ENCODE data around the gene CCSER1. TPM values are rescaled to one million over a fixed set of nuclear protein-coding genes. Genes with fewer than 3 reads are reported as not detected.

Gene CCSER1
- total and polyA plus RNA-seq, 2 of the 8 experiments (the other 6 are each of a cell fraction or from before 2014, with no cell fraction given): 0.26 to 0.84 TPM

- DNase-seq (ENCODE audit: low read depth in 1 of 2, low spot score in 2 of 2): no peak
- no peak overlapping the region for H2BK12ac ChIP-seq (ENCODE audit: low read depth, low read length)
- no peak overlapping the region for H2BK15ac ChIP-seq (ENCODE audit: low read length)
- H2BK5ac ChIP-seq (ENCODE audit: low read depth, low read length): no peak overlapping the region
- no peaks in the 10 kb centered on the region for H3K79me1 ChIP-seq (ENCODE audit: low read depth, low read length)
- no peaks in the 10 kb centered on the region for H3K27me3 ChIP-seq (replicated peaks in 1 of 4; ENCODE audit: control insufficient read depth in 3 of 4, extremely low read depth in 1 of 4, insufficient read depth in 3 of 4, low read length in 3 of 4)
- H3K23me2 ChIP-seq (ENCODE audit: low read depth, low read length): no peaks in the 10 kb centered on the region
- H3K23ac ChIP-seq (ENCODE audit: insufficient read length): no peak overlapping the region
- no peak overlapping the region for H3K14ac ChIP-seq (ENCODE audit: insufficient read length)
- no peak overlapping the region for H4K91ac ChIP-seq (replicated peaks; ENCODE audit: insufficient read length, low read length)
- H4K5ac ChIP-seq (ENCODE audit: insufficient read length, low read depth, low read length): no peak overlapping the region
- H3K56ac ChIP-seq (replicated peaks; ENCODE audit: insufficient read length, low read depth, low read length): no peak overlapping the region
- H3K9ac ChIP-seq (replicated peaks in 1 of 4; ENCODE audit: extremely low read depth in 1 of 4, low read depth in 3 of 4, low read length in 3 of 4): no peak overlapping the region
- H3K4ac ChIP-seq (replicated peaks; ENCODE audit: insufficient read length, low read depth, low read length): no peak overlapping the region
- H3K4me2 ChIP-seq (ENCODE audit: insufficient read depth in 1 of 2, low read depth in 2 of 2, low read length in 2 of 2): no peak overlapping the region
- H4K8ac ChIP-seq (ENCODE audit: extremely low read depth, insufficient read depth, low read length): no peak overlapping the region
- H2BK20ac ChIP-seq (ENCODE audit: low read length): no peak overlapping the region
- WGBS, 2 experiments (ENCODE audit: extremely low coverage in 1 of 2, insufficient coverage in 1 of 2, insufficient read length in 1 of 2, insufficient replicate concordance in 2 of 2, low coverage in 1 of 2, low lambda C conversion rate in 2 of 2, missing lambda C conversion rate in 1 of 2): 96% methylated on average over 3 of the region's 3 CpGs; no CpG with 5 or more reads in 1 of the 2 experiments
- H3K4me3 ChIP-seq (ENCODE audit: extremely low read depth in 1 of 4, insufficient read depth in 2 of 4, low read depth in 3 of 4, low read length in 4 of 4): no peak overlapping the region
- H3K9me3 ChIP-seq (ENCODE audit: insufficient read depth in 2 of 2, low read depth in 1 of 2, low read length in 1 of 2): no peaks in the 10 kb centered on the region
- no peak overlapping the region for H2BK120ac ChIP-seq (replicated peaks; ENCODE audit: low read depth, low read length)
- H4K20me1 ChIP-seq (replicated peaks in 1 of 2; ENCODE audit: control insufficient read depth in 1 of 2, insufficient read depth in 2 of 2, low read length in 2 of 2): no peaks in the 10 kb centered on the region
- H3K18ac ChIP-seq (ENCODE audit: extremely low read depth, low read length): no peak overlapping the region
- H3K79me2 ChIP-seq (ENCODE audit: control insufficient read depth in 1 of 2, insufficient read depth in 2 of 2, low read length in 2 of 2): no peaks in the 10 kb centered on the region
- no peak overlapping the region for H2AFZ ChIP-seq (ENCODE audit: low read length)
- no peak overlapping the region for H3K27ac ChIP-seq (ENCODE audit: low read depth, low read length)
- no peak overlapping the region for H2AK5ac ChIP-seq (ENCODE audit: low read depth, low read length)
- FAIRE-seq: no peak
- H3K4me1 ChIP-seq (replicated peaks in 1 of 4; ENCODE audit: control insufficient read depth in 3 of 4, insufficient read depth in 4 of 4, low read length in 3 of 4): no peaks in the 10 kb centered on the region
- POLR2A ChIA-PET (ENCODE audit: partially characterized antibody): no interaction called here
- CTCF ChIA-PET (ENCODE audit: partially characterized antibody): interaction anchor here (0.7 to 1.3 kb wide), 6 partner anchors 9 to 102 kb away, joined by 3 to 6 read pairs (median 3); no protein-coding TSS in a partner anchor
- no peaks in the 10 kb centered on the region for H3K36me3 ChIP-seq (ENCODE audit: control insufficient read depth in 2 of 4, insufficient read depth in 4 of 4, low read length in 3 of 4)
- TF ChIP-seq CREB1 (IDR thresholded peaks at IDR 0.05) (no peak), CHD2 (IDR thresholded peaks at IDR 0.05; ENCODE audit: low read length) (no peak), JUND (IDR thresholded peaks at IDR 0.05; ENCODE audit: low read length) (no peak), GTF2F1 (IDR thresholded peaks at IDR 0.05; ENCODE audit: borderline replicate concordance, low read depth, low read length) (no peak), EP300 (IDR thresholded peaks at IDR 0.05; ENCODE audit: borderline replicate concordance in 1 of 2, low read depth in 2 of 2, low read length in 2 of 2) (no peak), HDAC6 (IDR thresholded peaks at IDR 0.05; ENCODE audit: low read depth, low read length) (no peak), PHF8 (conservative IDR thresholded peaks at IDR 0.05; ENCODE audit: low read depth, low read length) (no peak), SUZ12 (IDR thresholded peaks at IDR 0.05; ENCODE audit: low read length) (no peak), ATF3 (IDR thresholded peaks at IDR 0.05; ENCODE audit: insufficient read depth, low read depth, low read length) (no peak), MAX (IDR thresholded peaks at IDR 0.05) (no peak), FOSL1 (IDR thresholded peaks at IDR 0.05; ENCODE audit: insufficient read depth, low read depth, low read length) (no peak), HDAC2 (IDR thresholded peaks at IDR 0.05; ENCODE audit: borderline replicate concordance in 1 of 2, low read depth in 2 of 2, low read length in 2 of 2) (no peak), E2F6 (IDR thresholded peaks at IDR 0.05) (no peak)
Observed at GRCh38 chr4:90960433-90960832, 833.2 kb downstream of the CCSER1 start.
